Neural progenitor cell (in vitro differentiated cells): ENCODE data around the gene SHKBP1. TPM values are rescaled to one million over a fixed set of nuclear protein-coding genes. Genes with fewer than 3 reads are reported as not detected.

Experiments
- DNase-seq: peaks from one replicate; pipeline ENCODE4 v3.0.0-alpha.2; 2016; ENCODE audit warnings: low spot score
- H2AFZ ChIP-seq: fragments of 200-600 bp; sonication (generic); replicated peaks from 2 replicates; pipeline ENCODE4 v1.6.1; 2016; ENCODE audit warnings: antibody characterized with exemption
- H3F3A ChIP-seq: fragments of 200-600 bp; sonication (generic); 2 replicates; pipeline ENCODE4 v1.6.1; 2016; ENCODE audit warnings: antibody characterized with exemption, low read depth
- H3K27ac ChIP-seq: fragments of 200-600 bp; sonication (generic); 2 replicates; pipeline ENCODE4 v1.5.1; 2016; ENCODE audit warnings: mild to moderate bottlenecking
- H3K27me3 ChIP-seq: fragments of 200-600 bp; sonication (generic); 2 replicates; pipeline ENCODE4 v1.6.1; 2016; ENCODE audit warnings: mild to moderate bottlenecking, moderate library complexity
- H3K36me3 ChIP-seq: fragments of 200-600 bp; sonication (generic); 2 replicates; pipeline ENCODE4 v1.5.1; 2016
- H3K4me1 ChIP-seq: fragments of 200-600 bp; sonication (generic); 2 replicates; pipeline ENCODE4 v1.6.1; 2016; ENCODE audit warnings: mixed run types
- H3K4me2 ChIP-seq: fragments of 200-600 bp; sonication (generic); 2 replicates; pipeline ENCODE4 v1.6.1; 2016
- H3K4me3 ChIP-seq: fragments of 200-600 bp; sonication (generic); 2 replicates; pipeline ENCODE4 v1.5.1; 2016
- H3K79me2 ChIP-seq: fragments of 200-600 bp; sonication (generic); 2 replicates; pipeline ENCODE4 v1.6.1; 2016; ENCODE audit warnings: low read depth
- H3K9ac ChIP-seq: fragments of 200-600 bp; sonication (generic); 2 replicates; pipeline ENCODE4 v1.6.1; 2016
- H3K9me3 ChIP-seq: fragments of 200-600 bp; sonication (generic); 2 replicates; pipeline ENCODE4 v1.5.1; 2016; ENCODE audit warnings: low read depth
- H4K20me1 ChIP-seq: fragments of 200-600 bp; sonication (generic); 2 replicates; pipeline ENCODE4 v1.6.1; 2016; ENCODE audit warnings: low read depth
- H3K27ac Mint-ChIP-seq: 3 replicates; pipeline ENCODE4 v1.8.0; 2021; ENCODE audit warnings: mixed read lengths
- H3K27me3 Mint-ChIP-seq: 2 replicates; pipeline ENCODE4 v1.8.0; 2022; ENCODE audit warnings: low read depth, mild to moderate bottlenecking, inconsistent platforms, moderate library complexity, mixed read lengths; ENCODE audit not compliant: insufficient read depth
- H3K36me3 Mint-ChIP-seq: 3 replicates; pipeline ENCODE4 v1.8.0; 2021; ENCODE audit warnings: mixed read lengths
- H3K4me1 Mint-ChIP-seq: 3 replicates; pipeline ENCODE4 v1.8.0; 2021; ENCODE audit warnings: mixed read lengths
- H3K4me3 Mint-ChIP-seq: 3 replicates; pipeline ENCODE4 v1.8.0; 2021; ENCODE audit warnings: mild to moderate bottlenecking, moderate library complexity, mixed read lengths
- H3K9me3 Mint-ChIP-seq: 3 replicates; pipeline ENCODE4 v1.8.0; 2020; ENCODE audit warnings: mixed read lengths
- EZH2 ChIP-seq: fragments of 200-600 bp; sonication (generic); IDR thresholded peaks from 2 replicates; pipeline ENCODE4 v1.6.1; 2017; ENCODE audit warnings: antibody characterized with exemption, mild to moderate bottlenecking, moderate library complexity
- EZH2phosphoT487 ChIP-seq: fragments of 200-600 bp; sonication (generic); IDR thresholded peaks from 2 replicates; pipeline ENCODE4 v1.6.1; 2017; ENCODE audit warnings: antibody characterized with exemption
- total RNA-seq: library from RNA; depleted of rRNA; stranded (reverse); fragments of >200 nt; gene quantifications from 2 replicates; pipeline ENCODE4 v1.2.3, GENCODE V29; 2015; ENCODE audit warnings: low replicate concordance
- TF ChIP-seq, protein P1 (sequence below): fragments of 200-600 bp; sonication (generic); IDR thresholded peaks from 2 replicates; pipeline ENCODE4 v1.5.1; 2017; ENCODE audit warnings: antibody characterized with exemption, mild to moderate bottlenecking

Gene SHKBP1
- total RNA-seq, 1 donor from 2014 or later, result 20.6 TPM

DNA sequence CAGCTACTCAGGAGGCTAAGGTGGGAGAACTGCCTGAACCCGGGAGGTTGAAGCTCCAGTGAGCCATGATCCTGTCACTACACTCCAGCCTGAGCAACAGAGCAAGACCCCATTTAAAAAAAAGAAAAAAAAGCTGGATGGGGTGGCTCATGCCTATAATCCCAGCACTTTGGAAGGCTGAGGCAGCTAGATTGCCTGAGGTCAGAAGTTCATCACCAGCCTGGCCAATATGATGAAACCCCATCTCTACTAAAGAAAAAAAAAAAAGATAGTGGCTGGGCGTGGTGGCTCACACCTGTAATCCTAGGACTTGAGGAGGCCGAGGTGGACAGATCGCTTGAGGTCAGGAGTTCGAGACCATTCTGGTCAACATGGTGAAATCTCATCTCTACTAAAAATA, 39.5 kb downstream of the SHKBP1 start:
- H3K9me3 Mint-ChIP-seq, result peaks cover 5% of the 10 kb centered on the region
- no peak overlapping the region for H3K27ac Mint-ChIP-seq
- peaks cover 13% of the 10 kb centered on the region for H3K4me1 Mint-ChIP-seq
- H3K79me2 ChIP-seq, result no peaks in the 10 kb centered on the region
- no peak overlapping the region for H3K9ac ChIP-seq
- peaks cover 19% of the 10 kb centered on the region for H3K27me3 ChIP-seq
- no peak for DNase-seq
- peaks cover 14% of the 10 kb centered on the region for H3K27me3 Mint-ChIP-seq
- no peak overlapping the region for H3K4me3 ChIP-seq
- H3F3A ChIP-seq, result peaks cover 25% of the 10 kb centered on the region
- peaks cover 8% of the 10 kb centered on the region for H4K20me1 ChIP-seq
- TF ChIP-seq EZH2, result no peak
- no peak for TF ChIP-seq EZH2phosphoT487
- TF ChIP-seq, protein P1, sequence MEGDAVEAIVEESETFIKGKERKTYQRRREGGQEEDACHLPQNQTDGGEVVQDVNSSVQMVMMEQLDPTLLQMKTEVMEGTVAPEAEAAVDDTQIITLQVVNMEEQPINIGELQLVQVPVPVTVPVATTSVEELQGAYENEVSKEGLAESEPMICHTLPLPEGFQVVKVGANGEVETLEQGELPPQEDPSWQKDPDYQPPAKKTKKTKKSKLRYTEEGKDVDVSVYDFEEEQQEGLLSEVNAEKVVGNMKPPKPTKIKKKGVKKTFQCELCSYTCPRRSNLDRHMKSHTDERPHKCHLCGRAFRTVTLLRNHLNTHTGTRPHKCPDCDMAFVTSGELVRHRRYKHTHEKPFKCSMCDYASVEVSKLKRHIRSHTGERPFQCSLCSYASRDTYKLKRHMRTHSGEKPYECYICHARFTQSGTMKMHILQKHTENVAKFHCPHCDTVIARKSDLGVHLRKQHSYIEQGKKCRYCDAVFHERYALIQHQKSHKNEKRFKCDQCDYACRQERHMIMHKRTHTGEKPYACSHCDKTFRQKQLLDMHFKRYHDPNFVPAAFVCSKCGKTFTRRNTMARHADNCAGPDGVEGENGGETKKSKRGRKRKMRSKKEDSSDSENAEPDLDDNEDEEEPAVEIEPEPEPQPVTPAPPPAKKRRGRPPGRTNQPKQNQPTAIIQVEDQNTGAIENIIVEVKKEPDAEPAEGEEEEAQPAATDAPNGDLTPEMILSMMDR, result no peak
- H3K36me3 ChIP-seq, result peaks cover 5% of the 10 kb centered on the region
- H3K4me3 Mint-ChIP-seq, result no peak overlapping the region
- no peaks in the 10 kb centered on the region for H3K4me1 ChIP-seq
- H3K9me3 ChIP-seq, result no peaks in the 10 kb centered on the region
- peaks cover 34% of the 10 kb centered on the region for H3K36me3 Mint-ChIP-seq
- no peak overlapping the region for H2AFZ ChIP-seq
- no peak overlapping the region for H3K27ac ChIP-seq
- no peak overlapping the region for H3K4me2 ChIP-seq

DNA sequence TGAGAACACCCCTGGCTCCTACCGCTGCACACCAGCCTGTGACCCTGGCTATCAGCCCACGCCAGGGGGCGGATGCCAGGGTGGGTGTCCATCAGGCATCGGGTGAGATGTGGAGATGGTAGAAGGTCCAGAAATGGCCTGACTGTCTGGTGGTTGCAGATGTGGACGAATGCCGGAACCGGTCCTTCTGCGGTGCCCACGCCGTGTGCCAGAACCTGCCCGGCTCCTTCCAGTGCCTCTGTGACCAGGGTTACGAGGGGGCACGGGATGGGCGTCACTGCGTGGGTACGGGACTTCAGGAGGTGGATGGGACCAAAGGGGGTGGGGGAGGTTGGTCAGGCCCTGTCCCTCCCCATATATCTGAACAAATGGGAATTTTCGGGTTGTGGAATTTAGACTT, 40.3 kb downstream of the SHKBP1 start:
- H3K27ac ChIP-seq, result no peak overlapping the region
- no peak overlapping the region for H3K9ac ChIP-seq
- no peak overlapping the region for H3K4me2 ChIP-seq
- H3K4me3 Mint-ChIP-seq, result no peak overlapping the region
- H3K4me3 ChIP-seq, result no peak overlapping the region
- H3K27ac Mint-ChIP-seq, result no peak overlapping the region
- H3K27me3 ChIP-seq, result peaks cover 11% of the 10 kb centered on the region
- peaks cover 13% of the 10 kb centered on the region for H3K27me3 Mint-ChIP-seq
- peaks cover 5% of the 10 kb centered on the region for H3K9me3 Mint-ChIP-seq
- DNase-seq, result no peak
- H3K36me3 Mint-ChIP-seq, result peaks cover 36% of the 10 kb centered on the region
- H3F3A ChIP-seq, result peaks cover 23% of the 10 kb centered on the region
- TF ChIP-seq EZH2 (no peak), EZH2phosphoT487 (no peak)
- TF ChIP-seq, protein P1, result no peak
- H3K79me2 ChIP-seq, result no peaks in the 10 kb centered on the region
- no peak overlapping the region for H2AFZ ChIP-seq
- peaks cover 13% of the 10 kb centered on the region for H3K4me1 Mint-ChIP-seq
- peaks cover 5% of the 10 kb centered on the region for H3K36me3 ChIP-seq
- peaks cover 6% of the 10 kb centered on the region for H4K20me1 ChIP-seq
- H3K9me3 ChIP-seq, result no peaks in the 10 kb centered on the region
- H3K4me1 ChIP-seq, result no peaks in the 10 kb centered on the region

DNA sequence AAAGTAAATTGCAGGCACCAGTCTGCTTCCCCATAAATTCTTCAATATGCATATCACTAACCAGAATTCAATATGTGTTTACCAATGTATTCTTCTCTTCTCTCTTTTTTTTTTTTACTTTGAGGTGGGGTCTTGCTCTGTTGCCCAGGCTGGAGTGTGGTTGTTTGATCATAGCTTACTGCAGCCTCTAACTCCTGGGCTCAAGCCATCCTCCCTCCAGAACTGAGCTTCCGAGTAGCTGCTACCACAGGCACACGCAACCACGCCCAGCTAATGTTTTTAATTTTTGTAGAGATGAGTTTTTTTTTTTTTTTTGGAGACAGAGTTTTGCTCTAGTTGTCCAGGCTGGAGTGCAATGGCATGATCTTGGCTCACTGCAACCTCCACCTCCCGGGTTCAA, 41.3 kb downstream of the SHKBP1 start:
- Mint-ChIP-seq H3K9me3 (no peaks in the 10 kb centered on the region), H3K4me3 (no peak overlapping the region), H3K4me1 (peaks cover 13% of the 10 kb centered on the region), H3K36me3 (peaks cover 30% of the 10 kb centered on the region), H3K27ac (no peak overlapping the region), H3K27me3 (peaks cover 5% of the 10 kb centered on the region)
- no peak for DNase-seq
- H3K36me3 ChIP-seq, result peaks cover 5% of the 10 kb centered on the region
- H2AFZ ChIP-seq, result no peak overlapping the region
- H3K4me3 ChIP-seq, result no peak overlapping the region
- TF ChIP-seq, protein P1, result no peak
- no peak for TF ChIP-seq EZH2
- no peak for TF ChIP-seq EZH2phosphoT487
- H3K4me1 ChIP-seq, result peaks cover under 1% of the 10 kb centered on the region
- peaks cover 14% of the 10 kb centered on the region for H4K20me1 ChIP-seq
- peaks cover 1% of the 10 kb centered on the region for H3K27me3 ChIP-seq
- no peaks in the 10 kb centered on the region for H3K9me3 ChIP-seq
- H3K79me2 ChIP-seq, result no peaks in the 10 kb centered on the region
- peaks cover 18% of the 10 kb centered on the region for H3F3A ChIP-seq
- H3K9ac ChIP-seq, result no peak overlapping the region
- no peak overlapping the region for H3K27ac ChIP-seq
- no peak overlapping the region for H3K4me2 ChIP-seq
